Loucy (cell line): ENCODE measurements around the gene PRPH.

Source experiments
- EZH2phosphoT487 ChIP-seq: fragments of 200-600 bp; IDR thresholded peaks from 2 replicates; pipeline ENCODE4 v1.6.1; 2018; ENCODE audit warnings: antibody characterized with exemption, mild to moderate bottlenecking, moderate library complexity, borderline replicate concordance
- TF ChIP-seq, protein P1 (sequence below): fragments of 200-600 bp; sonication (generic); conservative IDR thresholded peaks from 2 replicates; pipeline ENCODE4 v1.5.1; 2014; ENCODE audit warnings: mild to moderate bottlenecking, antibody characterized with exemption, low read length

DNA sequence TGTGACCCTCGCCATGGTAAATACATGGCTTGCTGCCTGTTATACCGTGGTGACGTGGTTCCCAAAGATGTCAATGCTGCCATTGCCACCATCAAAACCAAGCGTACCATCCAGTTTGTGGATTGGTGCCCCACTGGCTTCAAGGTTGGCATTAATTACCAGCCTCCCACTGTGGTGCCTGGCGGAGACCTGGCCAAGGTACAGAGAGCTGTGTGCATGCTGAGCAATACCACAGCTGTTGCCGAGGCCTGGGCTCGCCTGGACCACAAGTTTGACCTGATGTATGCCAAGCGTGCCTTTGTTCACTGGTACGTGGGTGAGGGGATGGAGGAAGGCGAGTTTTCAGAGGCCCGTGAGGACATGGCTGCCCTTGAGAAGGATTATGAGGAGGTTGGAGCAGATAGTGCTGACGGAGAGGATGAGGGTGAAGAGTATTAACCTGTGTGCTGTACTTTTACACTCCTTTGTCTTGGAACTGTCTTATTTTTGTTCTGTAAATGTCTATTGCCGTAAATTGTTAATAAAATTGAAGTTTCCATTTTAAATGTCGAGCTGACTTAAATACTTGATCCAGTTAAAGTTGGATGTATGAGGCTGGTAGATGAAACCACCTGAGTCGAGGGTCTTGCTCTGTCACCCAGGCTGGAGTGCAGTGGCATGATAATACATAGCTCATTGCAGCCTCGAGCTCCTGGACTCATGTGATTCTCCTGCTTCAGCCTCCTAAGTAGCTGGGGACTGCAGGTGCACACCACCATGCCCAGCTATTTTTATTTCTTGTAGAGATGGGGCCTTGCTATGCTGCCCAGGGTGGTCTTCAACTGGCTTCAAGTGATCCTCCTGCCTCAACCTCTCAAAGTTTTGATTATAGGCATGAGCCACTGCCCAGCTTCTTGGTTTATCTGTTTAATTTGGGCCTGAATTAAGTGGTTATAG lies 21.9 kb upstream of the PRPH start:
- TF ChIP-seq, protein P1, sequence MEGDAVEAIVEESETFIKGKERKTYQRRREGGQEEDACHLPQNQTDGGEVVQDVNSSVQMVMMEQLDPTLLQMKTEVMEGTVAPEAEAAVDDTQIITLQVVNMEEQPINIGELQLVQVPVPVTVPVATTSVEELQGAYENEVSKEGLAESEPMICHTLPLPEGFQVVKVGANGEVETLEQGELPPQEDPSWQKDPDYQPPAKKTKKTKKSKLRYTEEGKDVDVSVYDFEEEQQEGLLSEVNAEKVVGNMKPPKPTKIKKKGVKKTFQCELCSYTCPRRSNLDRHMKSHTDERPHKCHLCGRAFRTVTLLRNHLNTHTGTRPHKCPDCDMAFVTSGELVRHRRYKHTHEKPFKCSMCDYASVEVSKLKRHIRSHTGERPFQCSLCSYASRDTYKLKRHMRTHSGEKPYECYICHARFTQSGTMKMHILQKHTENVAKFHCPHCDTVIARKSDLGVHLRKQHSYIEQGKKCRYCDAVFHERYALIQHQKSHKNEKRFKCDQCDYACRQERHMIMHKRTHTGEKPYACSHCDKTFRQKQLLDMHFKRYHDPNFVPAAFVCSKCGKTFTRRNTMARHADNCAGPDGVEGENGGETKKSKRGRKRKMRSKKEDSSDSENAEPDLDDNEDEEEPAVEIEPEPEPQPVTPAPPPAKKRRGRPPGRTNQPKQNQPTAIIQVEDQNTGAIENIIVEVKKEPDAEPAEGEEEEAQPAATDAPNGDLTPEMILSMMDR = no peak
- no peak for TF ChIP-seq EZH2phosphoT487
